UCSD-AML1 (cell line): ENCODE results near the gene ANP32A.
A peak's percentile ranks its signal among the peaks of the same experiment; 100 is the strongest.
"Not testable (repeated sequence)": the region's sequence is repeated elsewhere in the genome, so short reads cannot be mapped to it uniquely, and the experiment has no call there.

Experiments
- DNase-seq: peaks from one replicate; lab custom pipeline; 2025; ENCODE audit not compliant: unreplicated experiment; lab: John Stamatoyannopoulos, UW

Gene ANP32A

GRCh38 chr15:68759982-68760579, 60.6 kb downstream of the ANP32A start:
- DNase-seq, result not testable (repeated sequence)

- DNase-seq, result no peak
These were observed 65.0 kb downstream of the ANP32A start for GRCh38 chr15:68755731-68756130.

GRCh38 chr15:68751622-68752021, 69.1 kb downstream of the ANP32A start:
- no peak for DNase-seq

GRCh38 chr15:68749793-68750192, 70.9 kb downstream of the ANP32A start:
- DNase-seq, result no peak

- DNase-seq, result no peak
These were observed 71.3 kb downstream of the ANP32A start for GRCh38 chr15:68749365-68749764.

- DNase-seq, result no peak
These were observed 77.4 kb downstream of the ANP32A start for GRCh38 chr15:68743256-68743655.

- no peak for DNase-seq
These were observed 81.2 kb downstream of the ANP32A start for GRCh38 chr15:68739390-68740080.

GRCh38 chr15:68735610-68736009, 85.1 kb downstream of the ANP32A start:
- no peak for DNase-seq

- DNase-seq, result no peak
These were observed 85.8 kb downstream of the ANP32A start for GRCh38 chr15:68734881-68735280.

- no peak for DNase-seq
These were observed 86.3 kb downstream of the ANP32A start for GRCh38 chr15:68734352-68734751.

- DNase-seq, result no peak
These were observed 87.0 kb downstream of the ANP32A start for GRCh38 chr15:68733666-68734065.

- no peak for DNase-seq
These were observed 88.2 kb downstream of the ANP32A start for GRCh38 chr15:68732451-68732850.

- DNase-seq, result no peak
These were observed 89.5 kb downstream of the ANP32A start for GRCh38 chr15:68730976-68731897.

GRCh38 chr15:68730471-68730919, 90.2 kb downstream of the ANP32A start:
- DNase-seq, result peak; percentile 35

GRCh38 chr15:68729789-68730411, 90.8 kb downstream of the ANP32A start:
- no peak for DNase-seq
